Loucy (cell line): Measurements from ENCODE around the gene PARVB.

Experiments used
- H2AFZ ChIP-seq: fragments of 200-600 bp; sonication (generic); 2 replicates; pipeline ENCODE4 v1.6.0; 2016; ENCODE audit warnings: antibody characterized with exemption, mild to moderate bottlenecking, low read length, moderate library complexity
- H3F3A ChIP-seq: fragments of 200-600 bp; 2 replicates; pipeline ENCODE4 v1.6.0; 2016; ENCODE audit warnings: antibody characterized with exemption, low read depth, mild to moderate bottlenecking
- H3K27me3 ChIP-seq: fragments of 200-600 bp; sonication (generic); 2 replicates; pipeline ENCODE4 v1.6.1; 2014; ENCODE audit warnings: low read length, mild to moderate bottlenecking; ENCODE audit not compliant: insufficient read depth, poor library complexity, severe bottlenecking
- H3K36me3 ChIP-seq: fragments of 200-600 bp; sonication (generic); 2 replicates; pipeline ENCODE4 v1.6.1; 2016; ENCODE audit warnings: low read length; ENCODE audit not compliant: insufficient read depth
- H3K4me1 ChIP-seq: fragments of 200-600 bp; sonication (generic); 2 replicates; pipeline ENCODE4 v1.5.1; 2014; ENCODE audit warnings: low read length, mild to moderate bottlenecking; ENCODE audit not compliant: insufficient read depth, poor library complexity, severe bottlenecking
- H3K4me2 ChIP-seq: fragments of 200-600 bp; sonication (generic); 2 replicates; pipeline ENCODE4 v1.6.0; 2014; ENCODE audit warnings: antibody characterized with exemption, low read length, low read depth, mild to moderate bottlenecking; ENCODE audit not compliant: poor library complexity, severe bottlenecking
- H3K4me3 ChIP-seq: fragments of 200-600 bp; sonication (generic); 2 replicates; pipeline ENCODE4 v1.5.1; 2014; ENCODE audit warnings: low read length, mild to moderate bottlenecking, mixed read lengths; ENCODE audit not compliant: poor library complexity, severe bottlenecking
- H3K79me2 ChIP-seq: fragments of 200-600 bp; sonication (generic); 2 replicates; pipeline ENCODE4 v1.6.1; 2014; ENCODE audit warnings: low read length; ENCODE audit not compliant: insufficient read depth
- H3K9ac ChIP-seq: fragments of 200-600 bp; sonication (generic); 2 replicates; pipeline ENCODE4 v1.6.0; 2014; ENCODE audit warnings: mild to moderate bottlenecking, low read depth, low read length, moderate library complexity; ENCODE audit not compliant: poor library complexity, severe bottlenecking
- H3K9me2 ChIP-seq: fragments of 200-600 bp; sonication (generic); replicated peaks from 2 replicates; pipeline ENCODE4 v1.6.1; 2016; ENCODE audit warnings: low read depth, low read length, mixed read lengths
- H3K9me3 ChIP-seq: fragments of 200-600 bp; sonication (generic); 2 replicates; pipeline ENCODE4 v1.6.1; 2014; ENCODE audit warnings: mild to moderate bottlenecking, antibody characterized with exemption, low read length, low read depth; ENCODE audit not compliant: insufficient read depth
- H4K20me1 ChIP-seq: fragments of 200-600 bp; sonication (generic); 2 replicates; pipeline ENCODE4 v1.6.0; 2014; ENCODE audit warnings: antibody characterized with exemption, low read length, mild to moderate bottlenecking; ENCODE audit not compliant: insufficient read depth, poor library complexity, severe bottlenecking
- EZH2phosphoT487 ChIP-seq: fragments of 200-600 bp; IDR thresholded peaks from 2 replicates; pipeline ENCODE4 v1.6.1; 2018; ENCODE audit warnings: antibody characterized with exemption, mild to moderate bottlenecking, moderate library complexity, borderline replicate concordance
- TF ChIP-seq, protein P1 (sequence below): fragments of 200-600 bp; sonication (generic); conservative IDR thresholded peaks from 2 replicates; pipeline ENCODE4 v1.5.1; 2014; ENCODE audit warnings: mild to moderate bottlenecking, antibody characterized with exemption, low read length

Gene PARVB

DNA sequence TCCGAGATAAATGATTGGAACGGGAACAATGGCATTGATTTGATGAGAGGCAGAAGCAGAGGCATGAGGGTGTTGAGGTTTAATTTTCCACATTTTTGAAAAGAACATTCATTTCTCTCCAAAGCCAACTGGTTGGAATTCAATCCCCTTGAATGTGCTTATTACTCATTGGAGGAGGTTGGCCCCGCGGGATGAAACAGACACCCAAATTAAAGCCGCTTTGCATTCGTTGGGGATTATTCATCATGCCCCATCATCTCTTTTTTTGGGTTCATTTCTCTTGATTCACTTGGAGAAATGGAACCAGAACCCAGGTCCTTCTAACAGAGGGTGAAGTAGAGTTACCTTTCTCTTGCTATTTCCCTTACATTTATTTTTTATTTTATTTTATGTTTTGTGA is 109.1 kb downstream of the PARVB start:
- H2AFZ ChIP-seq: no peak overlapping the region
- H3K4me3 ChIP-seq: no peak overlapping the region
- H3F3A ChIP-seq: no peaks in the 10 kb centered on the region; the same call in 1 of the 2 replicates
- peaks cover 11% of the 10 kb centered on the region for H3K4me1 ChIP-seq
- H3K36me3 ChIP-seq: no peaks in the 10 kb centered on the region; the same call in 1 of the 2 replicates
- H3K79me2 ChIP-seq: no peaks in the 10 kb centered on the region
- H3K9me3 ChIP-seq: peaks cover 4% of the 10 kb centered on the region; the same call in 1 of the 2 replicates
- no peak overlapping the region for H3K9ac ChIP-seq
- TF ChIP-seq, protein P1, sequence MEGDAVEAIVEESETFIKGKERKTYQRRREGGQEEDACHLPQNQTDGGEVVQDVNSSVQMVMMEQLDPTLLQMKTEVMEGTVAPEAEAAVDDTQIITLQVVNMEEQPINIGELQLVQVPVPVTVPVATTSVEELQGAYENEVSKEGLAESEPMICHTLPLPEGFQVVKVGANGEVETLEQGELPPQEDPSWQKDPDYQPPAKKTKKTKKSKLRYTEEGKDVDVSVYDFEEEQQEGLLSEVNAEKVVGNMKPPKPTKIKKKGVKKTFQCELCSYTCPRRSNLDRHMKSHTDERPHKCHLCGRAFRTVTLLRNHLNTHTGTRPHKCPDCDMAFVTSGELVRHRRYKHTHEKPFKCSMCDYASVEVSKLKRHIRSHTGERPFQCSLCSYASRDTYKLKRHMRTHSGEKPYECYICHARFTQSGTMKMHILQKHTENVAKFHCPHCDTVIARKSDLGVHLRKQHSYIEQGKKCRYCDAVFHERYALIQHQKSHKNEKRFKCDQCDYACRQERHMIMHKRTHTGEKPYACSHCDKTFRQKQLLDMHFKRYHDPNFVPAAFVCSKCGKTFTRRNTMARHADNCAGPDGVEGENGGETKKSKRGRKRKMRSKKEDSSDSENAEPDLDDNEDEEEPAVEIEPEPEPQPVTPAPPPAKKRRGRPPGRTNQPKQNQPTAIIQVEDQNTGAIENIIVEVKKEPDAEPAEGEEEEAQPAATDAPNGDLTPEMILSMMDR: no peak
- no peak for TF ChIP-seq EZH2phosphoT487
- no peak overlapping the region for H3K4me2 ChIP-seq
- no peaks in the 10 kb centered on the region for H3K27me3 ChIP-seq
- H3K9me2 ChIP-seq: no peaks in the 10 kb centered on the region
- H4K20me1 ChIP-seq: no peaks in the 10 kb centered on the region

DNA sequence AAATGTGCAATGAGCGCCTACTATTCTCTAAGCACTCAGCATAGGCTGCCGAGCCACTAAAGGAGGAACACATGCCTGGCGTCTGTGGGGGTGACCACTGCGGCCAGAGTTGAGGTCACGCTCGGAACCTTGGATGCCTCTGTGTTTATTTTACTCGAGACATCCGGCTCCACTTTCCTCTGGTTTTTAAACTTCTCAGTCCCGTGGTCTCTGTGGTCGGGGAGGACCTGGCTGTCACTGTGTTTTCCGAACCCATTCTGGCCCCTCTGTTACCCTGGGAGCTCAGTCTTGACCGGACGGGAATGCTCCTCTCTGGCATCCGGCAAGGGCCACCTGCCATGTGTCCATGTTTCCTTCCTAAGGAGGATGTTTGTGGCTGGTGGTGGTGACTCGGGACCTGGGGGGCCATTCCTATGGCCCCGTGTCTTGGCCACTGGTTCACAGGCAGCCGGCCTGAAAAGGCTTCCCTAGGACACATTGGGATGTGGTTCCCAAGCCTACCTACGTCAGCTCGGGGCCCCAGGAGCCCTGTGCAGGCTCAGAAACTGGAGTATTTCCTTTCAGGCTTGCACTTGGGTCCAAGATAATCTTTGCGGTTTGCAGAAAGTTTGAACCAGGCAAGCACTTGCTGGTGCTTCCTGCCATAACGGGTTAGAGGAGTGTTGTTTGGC is 109.9 kb downstream of the PARVB start:
- no peaks in the 10 kb centered on the region for H3K9me2 ChIP-seq
- no peaks in the 10 kb centered on the region for H4K20me1 ChIP-seq
- peaks cover 4% of the 10 kb centered on the region; the same call in 1 of the 2 replicates for H3K9me3 ChIP-seq
- peak overlapping the region; percentile 29 for H3K4me3 ChIP-seq
- H3K79me2 ChIP-seq: no peaks in the 10 kb centered on the region
- no peaks in the 10 kb centered on the region; the same call in 1 of the 2 replicates for H3F3A ChIP-seq
- H3K4me1 ChIP-seq: peaks cover 11% of the 10 kb centered on the region
- peak overlapping the region; percentile 63 for H3K9ac ChIP-seq
- no peaks in the 10 kb centered on the region; the same call in 1 of the 2 replicates for H3K36me3 ChIP-seq
- H2AFZ ChIP-seq: no peak overlapping the region
- TF ChIP-seq EZH2phosphoT487: no peak
- TF ChIP-seq, protein P1: no peak
- H3K4me2 ChIP-seq: peak overlapping the region; percentile 53
- no peaks in the 10 kb centered on the region for H3K27me3 ChIP-seq

DNA sequence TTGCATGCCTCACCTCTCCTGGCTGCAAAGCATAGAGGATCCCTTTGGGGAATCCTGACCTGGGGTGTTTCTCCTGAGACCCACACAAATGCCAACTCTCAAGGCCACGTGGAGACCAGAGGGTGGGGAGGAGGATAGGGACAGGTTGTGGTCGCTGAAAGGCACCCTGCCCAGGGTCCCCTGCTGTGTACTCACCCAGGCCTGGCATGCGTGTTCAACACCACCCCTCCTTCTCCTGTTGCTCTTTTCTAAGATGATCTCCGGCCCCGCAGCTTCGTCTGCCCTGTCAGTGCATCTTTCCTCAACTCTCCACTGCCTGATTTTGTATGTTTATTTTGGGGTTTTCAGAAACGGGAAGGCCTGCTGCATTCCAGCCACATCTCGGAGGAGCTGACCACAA is 112.0 kb downstream of the PARVB start:
- Histone ChIP-seq H3K36me3 (no peaks in the 10 kb centered on the region; the same call in 1 of the 2 replicates), H3K9ac (no peak overlapping the region), H3K4me2 (no peak overlapping the region), H4K20me1 (no peaks in the 10 kb centered on the region), H3K4me1 (peaks cover 11% of the 10 kb centered on the region), H3K9me3 (peaks cover 4% of the 10 kb centered on the region; the same call in 1 of the 2 replicates), H3K9me2 (no peaks in the 10 kb centered on the region), H3K4me3 (no peak overlapping the region), H3K79me2 (no peaks in the 10 kb centered on the region), H3F3A (no peaks in the 10 kb centered on the region; the same call in 1 of the 2 replicates), H3K27me3 (no peaks in the 10 kb centered on the region), H2AFZ (no peak overlapping the region)
- TF ChIP-seq EZH2phosphoT487: no peak
- TF ChIP-seq, protein P1: no peak
